Tibial nerve (tissue), 4 donors: ENCODE data around the gene RXRG. TPM values are rescaled to one million over a fixed set of nuclear protein-coding genes. Genes with fewer than 3 reads are reported as not detected.
A peak's percentile ranks its signal among the peaks of the same experiment; 100 is the strongest.

Experiments
- DNase-seq, 2 donors: peaks; one replicate each; pipeline ENCODE4 v3.0.0-alpha.2; 2019; ENCODE audit warnings: low spot score in 2 of 2
- H3K27ac ChIP-seq, 4 donors: fragments of 200-600 bp; sonication (generic) in 3 of 4; one replicate each; pipeline ENCODE4 v1.5.1; 2017 to 2019; ENCODE audit warnings: mild to moderate bottlenecking in 1 of 4
- H3K27me3 ChIP-seq, 2 donors: fragments of 200-600 bp; sonication (generic) in 1 of 2; one replicate each; pipeline versions ENCODE4 v1.5.1 to v1.6.0; 2017 to 2019
- H3K36me3 ChIP-seq, 3 donors: fragments of 200-600 bp; sonication (generic); one replicate each; pipeline ENCODE4 v1.5.1; 2018 to 2019
- H3K4me1 ChIP-seq, 4 donors: fragments of 200-600 bp; sonication (generic) in 3 of 4; one replicate each; pipeline ENCODE4 v1.5.1; 2017 to 2019
- H3K4me3 ChIP-seq, 4 donors: fragments of 200-600 bp; sonication (generic) in 3 of 4; one replicate each; pipeline ENCODE4 v1.5.1; 2017 to 2019; ENCODE audit warnings: mild to moderate bottlenecking in 1 of 4, moderate library complexity in 1 of 4
- H3K9me3 ChIP-seq, 4 donors: fragments of 200-600 bp; sonication (generic) in 3 of 4; one replicate each; pipeline ENCODE4 v1.5.1; 2017 to 2019
- CTCF ChIP-seq, 5 experiments: fragments of 200-600 bp in 3 of 5; fragments of 450-650 bp in 2 of 5; sonication (generic) in 3 of 5; IDR thresholded peaks; one replicate each; pipeline ENCODE4 v1.5.1; 2016 to 2019; ENCODE audit warnings: antibody characterized with exemption in 5 of 5, mild to moderate bottlenecking in 3 of 5, moderate library complexity in 2 of 5
- EP300 ChIP-seq, 2 donors: sonication (generic); formaldehyde crosslinking; IDR thresholded peaks; one replicate each; pipeline ENCODE4 v1.6.1; 2017; ENCODE audit warnings: antibody characterized with exemption in 2 of 2, mild to moderate bottlenecking in 1 of 2
- POLR2A ChIP-seq, 2 donors: fragments of 450-650 bp; IDR thresholded peaks; one replicate each; pipeline ENCODE4 v1.6.1; 2017; ENCODE audit warnings: antibody characterized with exemption in 2 of 2, mild to moderate bottlenecking in 2 of 2, moderate library complexity in 2 of 2
- WGBS, 2 donors: methylation state at CpG; one replicate each; pipeline ENCODE4 v1.1.5; 2018; 5-methylcytosine and 5-hydroxymethylcytosine counted together
- total RNA-seq, 4 donors: library from RNA; depleted of rRNA; stranded (reverse); fragments of >200 nt; gene quantifications; one replicate each; pipeline ENCODE4 v1.1.0, GENCODE V29; 2016

Gene RXRG
- total RNA-seq, 4 donors from 2014 or later, result 3.3 to 13.8 (median 7.3) TPM

GRCh38 chr1:165387505-165387904 lies 57.4 kb downstream of the RXRG start:
- H3K4me1 ChIP-seq, result peaks cover 0 to 15% (median 0%) of the 10 kb centered on the region in 4 donors
- H3K36me3 ChIP-seq, result no peaks in the 10 kb centered on the region
- H3K27me3 ChIP-seq, result peaks cover 0 to 11% of the 10 kb centered on the region in 2 donors
- no peak overlapping the region for H3K4me3 ChIP-seq
- TF ChIP-seq CTCF (IDR thresholded peaks at IDR 0.05) (no peak), EP300 (IDR thresholded peaks at IDR 0.05) (no peak), POLR2A (IDR thresholded peaks at IDR 0.05) (no peak)
- 59 to 84% methylated on average over 2 of the region's 2 CpGs for WGBS, 2 donors
- no peak for DNase-seq
- no peaks in the 10 kb centered on the region for H3K9me3 ChIP-seq
- H3K27ac ChIP-seq, result no peak overlapping the region

GRCh38 chr1:165383599-165384405 lies 61.1 kb downstream of the RXRG start:
- Histone ChIP-seq H3K4me3 (no peak overlapping the region), H3K4me1 (peaks cover 0 to 17% (median 0%) of the 10 kb centered on the region in 4 donors), H3K9me3 (no peaks in the 10 kb centered on the region), H3K27ac (peak overlapping the region in 2 of 4 donors; percentile 3 to 42), H3K27me3 (peaks cover 0 to 2% of the 10 kb centered on the region in 2 donors), H3K36me3 (no peaks in the 10 kb centered on the region)
- DNase-seq, result no peak
- TF ChIP-seq CTCF (IDR thresholded peaks at IDR 0.05) (no peak), POLR2A (IDR thresholded peaks at IDR 0.05) (no peak), EP300 (IDR thresholded peaks at IDR 0.05) (no peak)
- WGBS, 2 donors, result 70 to 72% methylated on average over 5 of the region's 5 CpGs

- no peaks in the 10 kb centered on the region for H3K27me3 ChIP-seq
- no peaks in the 10 kb centered on the region for H3K36me3 ChIP-seq
- H3K4me1 ChIP-seq, result peaks cover 0 to 17% (median 0%) of the 10 kb centered on the region in 4 donors
- WGBS, 2 donors, result 50 to 52% methylated on average over 5 to 6 of the region's 6 CpGs
- H3K4me3 ChIP-seq, result no peak overlapping the region
- TF ChIP-seq POLR2A (IDR thresholded peaks at IDR 0.05), result no peak
- peak in 1 of 2 donors; percentile 54 for TF ChIP-seq EP300 (IDR thresholded peaks at IDR 0.05)
- TF ChIP-seq CTCF (IDR thresholded peaks at IDR 0.05), result no peak
- H3K9me3 ChIP-seq, result no peaks in the 10 kb centered on the region
- H3K27ac ChIP-seq, result peak overlapping the region in 1 of 4 donors; percentile 3
- DNase-seq, result peak; percentile 43 to 66
Observed at GRCh38 chr1:165383067-165383466, 61.9 kb downstream of the RXRG start.

GRCh38 chr1:165381745-165382505 lies 63.0 kb downstream of the RXRG start:
- Histone ChIP-seq H3K9me3 (no peaks in the 10 kb centered on the region), H3K27ac (no peak overlapping the region), H3K4me1 (peaks cover 0 to 20% (median 0%) of the 10 kb centered on the region in 4 donors), H3K36me3 (no peaks in the 10 kb centered on the region), H3K27me3 (no peaks in the 10 kb centered on the region), H3K4me3 (no peak overlapping the region)
- TF ChIP-seq EP300 (IDR thresholded peaks at IDR 0.05) (no peak), CTCF (IDR thresholded peaks at IDR 0.05) (no peak), POLR2A (IDR thresholded peaks at IDR 0.05) (no peak)
- WGBS, 2 donors, result 79 to 85% methylated on average over 6 of the region's 6 CpGs
- DNase-seq, result no peak
